GM19099 (cell line): Measurements from ENCODE around the gene GLYR1.

Experiments used
- POLR2A ChIP-seq: IDR thresholded peaks from 3 replicates; pipeline ENCODE4 v1.6.1; 2011; ENCODE audit warnings: low read depth; ENCODE audit not compliant: insufficient read length; ENCODE audit errors: extremely low read depth

The GLYR1 gene

GRCh38 chr16:4883501-4883900, 36.4 kb upstream of the GLYR1 start:
- TF ChIP-seq POLR2A, result no peak

- no peak for TF ChIP-seq POLR2A
Observed at GRCh38 chr16:4882633-4883285, 35.7 kb upstream of the GLYR1 start.

GRCh38 chr16:4882000-4882632, 35.0 kb upstream of the GLYR1 start:
- TF ChIP-seq POLR2A, result no peak

- TF ChIP-seq POLR2A, result no peak
Observed at GRCh38 chr16:4880006-4880580, 33.0 kb upstream of the GLYR1 start.

GRCh38 chr16:4879049-4879448, 32.0 kb upstream of the GLYR1 start:
- no peak for TF ChIP-seq POLR2A

GRCh38 chr16:4877380-4877685, 30.2 kb upstream of the GLYR1 start:
- no peak for TF ChIP-seq POLR2A

- no peak for TF ChIP-seq POLR2A
Observed at GRCh38 chr16:4876646-4877379, 29.7 kb upstream of the GLYR1 start.

GRCh38 chr16:4874666-4875065, 27.6 kb upstream of the GLYR1 start:
- no peak for TF ChIP-seq POLR2A

GRCh38 chr16:4873091-4873490, 26.0 kb upstream of the GLYR1 start:
- TF ChIP-seq POLR2A, result no peak

GRCh38 chr16:4871071-4871470, 24.0 kb upstream of the GLYR1 start:
- no peak for TF ChIP-seq POLR2A

GRCh38 chr16:4870138-4870671, 23.1 kb upstream of the GLYR1 start:
- TF ChIP-seq POLR2A, result no peak

- TF ChIP-seq POLR2A, result no peak
Observed at GRCh38 chr16:4869147-4869805, 22.2 kb upstream of the GLYR1 start.

- TF ChIP-seq POLR2A, result no peak
Observed at GRCh38 chr16:4868535-4868934, 21.4 kb upstream of the GLYR1 start.

- no peak for TF ChIP-seq POLR2A
Observed at GRCh38 chr16:4868026-4868425, 20.9 kb upstream of the GLYR1 start.

- TF ChIP-seq POLR2A, result no peak
Observed at GRCh38 chr16:4866586-4866985, 19.5 kb upstream of the GLYR1 start.
